GM12801 (cell line): ENCODE data around the gene ZRANB3.

ENCODE experiments used
- CTCF ChIP-seq: IDR thresholded peaks from one replicate; pipeline ENCODE4 v1.5.1; 2011; ENCODE audit warnings: control low read depth; ENCODE audit not compliant: insufficient read length; ENCODE audit errors: extremely low read depth

ZRANB3 gene

GRCh38 chr2:135091681-135092080, 439.3 kb downstream of the ZRANB3 start:
- TF ChIP-seq CTCF: no peak
